Lung (tissue), 12 donors: Measurements from ENCODE around the gene ZCCHC8. TPM values are rescaled to one million over a fixed set of nuclear protein-coding genes. Genes with fewer than 3 reads are reported as not detected.

Experiments used
- ATAC-seq: fragments of 200-7000 bp; cut with Tn5 transposase; one replicate; pipeline ENCODE4 v1.9.1; 2020; ENCODE audit warnings: moderate number of reproducible peaks; ENCODE audit not compliant: insufficient read depth, low FRiP score
- DNase-seq, 3 donors: peaks; one replicate each; pipeline ENCODE4 v3.0.0-alpha.2; 2013 to 2017
- H3K27ac ChIP-seq, 2 donors: one replicate each; pipeline ENCODE4 v1.5.1; 2013; ENCODE audit warnings: mild to moderate bottlenecking in 2 of 2, moderate library complexity in 2 of 2, control low read depth in 1 of 2, inconsistent platforms in 1 of 2, low read depth in 1 of 2, low read length in 1 of 2
- H3K27me3 ChIP-seq, 3 donors: one replicate each; pipeline ENCODE4 v1.5.1; 2013; ENCODE audit warnings: low read length in 2 of 3; ENCODE audit not compliant: control insufficient read depth in 3 of 3, insufficient read depth in 3 of 3
- H3K36me3 ChIP-seq, 4 donors: one replicate each; pipeline ENCODE4 v1.5.1; 2013; ENCODE audit warnings: low read length in 4 of 4, mild to moderate bottlenecking in 1 of 4, moderate library complexity in 1 of 4; ENCODE audit not compliant: control insufficient read depth in 4 of 4, insufficient read depth in 4 of 4
- H3K4me1 ChIP-seq, 5 donors: one replicate each; pipeline ENCODE4 v1.5.1; 2013; ENCODE audit warnings: low read length in 5 of 5, mild to moderate bottlenecking in 2 of 5, moderate library complexity in 1 of 5; ENCODE audit not compliant: control insufficient read depth in 5 of 5, insufficient read depth in 5 of 5
- H3K4me3 ChIP-seq: one replicate; pipeline ENCODE4 v1.5.1; 2013; ENCODE audit warnings: mild to moderate bottlenecking, control low read depth, moderate library complexity
- H3K9ac ChIP-seq, 2 donors: one replicate each; pipeline ENCODE4 v1.5.1; 2013; ENCODE audit warnings: low read length in 2 of 2, control low read depth in 1 of 2; ENCODE audit not compliant: insufficient read depth in 1 of 2
- H3K9me3 ChIP-seq, 4 donors: one replicate each; pipeline ENCODE4 v1.5.1; 2013; ENCODE audit warnings: low read length in 3 of 4, mild to moderate bottlenecking in 1 of 4, moderate library complexity in 1 of 4; ENCODE audit not compliant: control insufficient read depth in 4 of 4, insufficient read depth in 3 of 4
- WGBS, 2 donors: extraction: QIAGEN DNeasy Blood & Tissue Kit; methylation state at CpG; one replicate each; pipeline ENCODE4 v1.1.7; 2013; 5-methylcytosine and 5-hydroxymethylcytosine counted together
- polyA plus RNA-seq, 2 donors: library from polyadenylated mRNA; stranded (reverse); fragments of 200-250 nt; gene quantifications; one replicate each; pipeline ENCODE4 v1.2.1, GENCODE V29; 2013
- total RNA-seq, 2 donors: library from RNA; depleted of rRNA in 1 of 2; stranded (reverse); fragments of >200 nt in 1 of 2; gene quantifications; one replicate each; pipeline ENCODE4 v1.2.1, GENCODE V29; 2014 to 2021
- TF ChIP-seq, protein P1 (sequence below): IDR thresholded peaks from 2 replicates; pipeline ENCODE4 v1.5.1; 2012; ENCODE audit warnings: mild to moderate bottlenecking; ENCODE audit errors: control extremely low read depth, extremely low read depth
- donor health status: control.
- donor health status: control.
- donor health status: Bipolar disorder and iron deficiency.
- donor health status: healthy.
- donor health status: DM: yes; HTN: yes; CAD: no.

The ZCCHC8 gene
- total and polyA plus RNA-seq, 4 donors, result 12.8 to 48.1 (median 21.8) TPM

DNA sequence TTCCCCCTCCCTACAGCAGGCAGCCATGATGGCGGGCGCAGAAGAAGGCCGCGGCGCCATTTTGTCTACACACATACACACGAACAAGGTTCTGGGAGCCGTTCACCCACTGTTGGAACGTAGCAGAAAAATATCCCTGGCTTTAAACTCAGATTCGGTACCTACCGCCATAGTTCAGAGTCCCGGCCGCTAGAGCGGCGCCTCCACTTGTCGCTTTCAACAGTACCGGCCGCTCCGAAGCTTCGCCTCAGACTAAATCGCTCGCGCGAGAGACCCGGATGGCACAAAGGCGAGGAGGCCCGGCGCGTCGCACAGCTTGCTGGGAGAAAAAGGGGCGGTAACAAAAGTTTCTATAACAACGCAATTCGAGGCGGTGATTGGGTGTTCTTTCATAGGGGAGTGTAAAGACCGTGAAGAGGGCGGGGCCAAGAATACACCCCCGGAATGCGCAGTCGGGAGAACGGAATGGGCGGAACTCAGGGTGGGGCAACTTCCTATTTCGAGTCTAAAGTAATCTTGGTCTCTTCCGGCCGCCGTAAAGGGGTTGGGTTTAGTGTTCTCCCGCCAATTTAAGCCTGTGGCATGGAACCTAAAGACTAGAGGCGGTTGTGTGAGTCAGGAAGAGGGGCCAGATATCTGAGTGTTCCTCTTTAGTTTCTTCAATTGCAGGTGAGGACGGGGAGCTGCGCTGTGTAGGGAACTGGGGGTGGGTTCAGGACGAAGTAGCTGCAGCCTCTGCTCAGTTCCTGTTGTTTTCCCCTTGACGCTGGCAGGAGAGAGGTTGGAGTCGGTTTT, 26.1 kb upstream of the ZCCHC8 start, which contains the start of the genes KNTC1 and RSRC2:
Gene KNTC1 (plus strand): TSS at position 567 of the 795 bp plus-strand sequence. CDS start 2,815 bp downstream, outside the sequence.
Gene RSRC2 (minus strand): TSS at position 254 of the 795 bp plus-strand sequence. CDS start 83 bp downstream, at position 171.
- DNase-seq (peak; percentile 99 to 100 (median 100)), ATAC-seq (peak; percentile 94)
- Histone ChIP-seq H3K36me3 (peaks cover 0 to 18% (median 5%) of the 10 kb centered on the region in 4 donors), H3K9me3 (peaks cover 0 to 2% (median 0%) of the 10 kb centered on the region in 4 donors), H3K27ac (peak within 1 kb of the TSS; percentile 97 to 100), H3K4me3 (peak within 1 kb of the TSS; percentile 81), H3K27me3 (no peaks in the 10 kb centered on the region), H3K4me1 (peaks cover 3 to 38% (median 15%) of the 10 kb centered on the region in 5 donors), H3K9ac (peak within 1 kb of the TSS; percentile 99)
- 0% methylated on average over 51 of the region's 51 CpGs for WGBS, 2 donors
- TF ChIP-seq, protein P1, sequence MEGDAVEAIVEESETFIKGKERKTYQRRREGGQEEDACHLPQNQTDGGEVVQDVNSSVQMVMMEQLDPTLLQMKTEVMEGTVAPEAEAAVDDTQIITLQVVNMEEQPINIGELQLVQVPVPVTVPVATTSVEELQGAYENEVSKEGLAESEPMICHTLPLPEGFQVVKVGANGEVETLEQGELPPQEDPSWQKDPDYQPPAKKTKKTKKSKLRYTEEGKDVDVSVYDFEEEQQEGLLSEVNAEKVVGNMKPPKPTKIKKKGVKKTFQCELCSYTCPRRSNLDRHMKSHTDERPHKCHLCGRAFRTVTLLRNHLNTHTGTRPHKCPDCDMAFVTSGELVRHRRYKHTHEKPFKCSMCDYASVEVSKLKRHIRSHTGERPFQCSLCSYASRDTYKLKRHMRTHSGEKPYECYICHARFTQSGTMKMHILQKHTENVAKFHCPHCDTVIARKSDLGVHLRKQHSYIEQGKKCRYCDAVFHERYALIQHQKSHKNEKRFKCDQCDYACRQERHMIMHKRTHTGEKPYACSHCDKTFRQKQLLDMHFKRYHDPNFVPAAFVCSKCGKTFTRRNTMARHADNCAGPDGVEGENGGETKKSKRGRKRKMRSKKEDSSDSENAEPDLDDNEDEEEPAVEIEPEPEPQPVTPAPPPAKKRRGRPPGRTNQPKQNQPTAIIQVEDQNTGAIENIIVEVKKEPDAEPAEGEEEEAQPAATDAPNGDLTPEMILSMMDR, result no peak

DNA sequence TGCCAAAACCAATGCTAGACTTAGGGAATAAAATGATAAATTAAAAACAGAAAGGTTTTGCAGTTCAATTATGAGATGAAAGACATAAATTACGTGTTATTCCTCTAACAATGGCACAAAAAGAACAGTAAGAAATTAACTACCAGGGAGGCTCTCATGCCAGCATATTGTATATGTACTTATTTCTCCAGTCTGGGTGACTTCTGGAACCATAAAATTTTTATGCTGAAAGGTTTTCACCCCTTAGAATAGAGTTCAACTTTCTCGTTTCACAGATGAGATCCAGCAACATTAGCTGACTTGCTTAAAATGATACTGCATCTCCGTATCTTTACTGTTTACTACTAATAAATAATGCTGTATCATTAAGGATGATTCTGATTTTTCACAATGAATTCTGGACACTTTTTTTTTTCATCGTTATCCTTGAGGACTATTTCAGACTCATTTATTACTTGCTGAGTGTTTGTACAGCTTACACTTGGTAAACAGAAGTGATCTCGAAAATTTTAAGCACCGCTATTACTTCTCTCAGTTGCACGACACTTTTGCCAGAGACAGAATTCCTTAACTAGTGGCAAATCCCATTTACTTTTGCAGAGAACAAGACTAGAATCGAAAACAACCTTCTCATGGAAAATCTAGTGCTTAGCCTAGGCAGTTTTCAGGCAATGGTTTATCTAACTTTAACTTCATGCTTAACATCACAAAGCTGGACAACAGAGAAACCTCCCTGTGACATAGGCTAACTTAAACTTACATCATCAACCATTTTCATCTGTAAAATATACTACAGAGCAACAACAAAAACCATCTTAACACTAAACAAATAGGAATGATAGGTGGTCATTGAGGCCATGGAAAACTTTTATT, 23.4 kb upstream of the ZCCHC8 start:
- peak overlapping the region in 1 of 2 donors; percentile 33 for H3K27ac ChIP-seq
- H3K4me3 ChIP-seq, result no peak overlapping the region
- WGBS, 2 donors, result 28 to 40% methylated on average over 8 of the region's 8 CpGs
- ATAC-seq, result no peak
- peak overlapping the region in 1 of 2 donors; percentile 60 for H3K9ac ChIP-seq
- DNase-seq, result peak in 1 of 3 donors; percentile 20
- TF ChIP-seq, protein P1, result no peak
- H3K4me1 ChIP-seq, result peaks cover 3 to 38% (median 15%) of the 10 kb centered on the region in 5 donors
- H3K36me3 ChIP-seq, result peaks cover 5 to 39% (median 26%) of the 10 kb centered on the region in 4 donors
- H3K9me3 ChIP-seq, result peaks cover 0 to 2% (median 0%) of the 10 kb centered on the region in 4 donors
- no peaks in the 10 kb centered on the region for H3K27me3 ChIP-seq

DNA sequence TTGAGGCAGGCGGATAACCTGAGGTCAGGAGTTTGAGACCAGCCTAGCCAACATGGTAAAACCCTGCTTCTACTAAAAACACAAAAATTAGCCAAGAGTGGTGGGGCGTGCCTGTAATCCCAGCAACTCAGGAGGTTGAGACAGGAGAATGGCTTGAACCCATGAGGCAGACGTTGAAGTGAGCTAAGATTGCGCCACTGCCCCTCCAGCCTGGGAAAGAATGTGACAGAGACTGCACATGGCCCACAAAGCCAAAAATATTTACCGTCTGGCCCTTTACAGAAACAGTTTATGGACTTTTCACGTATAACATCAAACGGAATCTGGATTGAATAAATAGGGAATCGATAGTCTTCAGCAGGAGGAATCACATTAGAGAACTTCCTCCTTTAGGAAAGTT, 22.5 kb upstream of the ZCCHC8 start:
- TF ChIP-seq, protein P1, result no peak
- 40 to 45% methylated on average over 8 of the region's 8 CpGs for WGBS, 2 donors
- Histone ChIP-seq H3K27me3 (no peaks in the 10 kb centered on the region), H3K4me3 (no peak overlapping the region), H3K9ac (no peak overlapping the region), H3K9me3 (peaks cover 0 to 2% (median 0%) of the 10 kb centered on the region in 4 donors), H3K4me1 (peaks cover 3 to 33% (median 15%) of the 10 kb centered on the region in 5 donors), H3K36me3 (peaks cover 5 to 46% (median 28%) of the 10 kb centered on the region in 4 donors), H3K27ac (peak overlapping the region in 1 of 2 donors; percentile 3)
- ATAC-seq, result no peak
- DNase-seq, result peak in 1 of 3 donors; percentile 13
